Measurements from ENCODE around the gene TMEM184C. TPM values are rescaled to one million over a fixed set of nuclear protein-coding genes. Genes with fewer than 3 reads are reported as not detected.

The TMEM184C gene
- polyA plus RNA-seq (2013, experiment 1 of 2; ENCODE audit: insufficient read length), result 25.3 TPM
- polyA plus RNA-seq (2013, experiment 2 of 2; ENCODE audit: insufficient read length), result 25.5 TPM

DNA sequence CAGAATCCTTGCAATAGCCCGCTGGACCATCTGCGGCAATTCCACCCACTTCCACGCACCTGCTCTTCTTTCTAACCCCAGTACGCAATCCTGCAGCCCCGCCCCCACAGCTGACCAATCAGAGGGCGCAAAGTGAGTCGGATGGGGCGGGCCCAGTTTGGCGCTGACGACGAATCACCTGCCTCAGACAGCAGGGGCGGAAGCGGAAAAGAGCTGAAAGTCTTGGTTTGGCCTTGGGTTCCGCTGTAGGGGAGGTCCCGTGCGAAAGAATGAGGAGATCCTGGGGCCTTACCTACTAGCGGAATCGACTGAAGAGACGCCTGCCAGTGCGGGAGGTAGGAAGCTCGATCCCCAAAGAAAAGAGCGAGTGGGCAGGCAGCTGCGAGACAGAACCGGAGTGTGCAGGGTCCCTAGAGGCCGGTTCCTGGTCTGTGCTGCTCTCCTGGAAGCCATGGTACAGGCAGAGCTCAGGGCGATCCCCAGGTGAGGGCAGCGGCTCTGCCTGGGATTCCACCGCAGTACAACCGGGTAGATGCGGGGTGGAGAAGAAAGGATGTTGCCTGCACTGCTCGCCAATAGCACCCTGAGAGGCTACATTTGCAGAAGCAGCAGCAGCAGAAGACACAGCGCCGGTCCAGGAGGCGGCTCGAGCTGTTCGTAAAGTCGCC is at the start of gene TMEM184C:
TMEM184C (plus strand) TSS at position 225 of the 668 bp plus-strand sequence. CDS start 560 bp downstream, outside the sequence.
- DNase-seq, result peak; percentile 94

DNA sequence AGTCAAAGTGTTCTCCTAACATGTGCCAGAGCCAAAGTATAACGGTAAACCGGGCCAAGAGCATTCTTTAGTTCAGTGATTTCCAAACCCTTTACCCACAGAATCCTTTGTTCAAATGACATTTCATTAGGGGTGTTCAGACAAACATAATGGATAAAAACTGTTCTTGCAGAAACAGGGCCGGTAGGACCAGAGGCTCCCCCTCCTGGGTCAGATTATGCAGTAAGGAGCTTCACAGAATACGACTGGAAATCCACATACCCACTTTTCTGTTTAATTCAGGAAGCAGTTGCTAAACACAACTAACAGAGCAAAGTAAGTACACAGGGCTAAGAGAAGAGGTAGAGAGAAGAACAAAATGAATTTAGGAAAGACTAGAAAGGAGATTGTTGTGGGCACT is 46.6 kb upstream of the TMEM184C start:
- no peak for DNase-seq

DNA sequence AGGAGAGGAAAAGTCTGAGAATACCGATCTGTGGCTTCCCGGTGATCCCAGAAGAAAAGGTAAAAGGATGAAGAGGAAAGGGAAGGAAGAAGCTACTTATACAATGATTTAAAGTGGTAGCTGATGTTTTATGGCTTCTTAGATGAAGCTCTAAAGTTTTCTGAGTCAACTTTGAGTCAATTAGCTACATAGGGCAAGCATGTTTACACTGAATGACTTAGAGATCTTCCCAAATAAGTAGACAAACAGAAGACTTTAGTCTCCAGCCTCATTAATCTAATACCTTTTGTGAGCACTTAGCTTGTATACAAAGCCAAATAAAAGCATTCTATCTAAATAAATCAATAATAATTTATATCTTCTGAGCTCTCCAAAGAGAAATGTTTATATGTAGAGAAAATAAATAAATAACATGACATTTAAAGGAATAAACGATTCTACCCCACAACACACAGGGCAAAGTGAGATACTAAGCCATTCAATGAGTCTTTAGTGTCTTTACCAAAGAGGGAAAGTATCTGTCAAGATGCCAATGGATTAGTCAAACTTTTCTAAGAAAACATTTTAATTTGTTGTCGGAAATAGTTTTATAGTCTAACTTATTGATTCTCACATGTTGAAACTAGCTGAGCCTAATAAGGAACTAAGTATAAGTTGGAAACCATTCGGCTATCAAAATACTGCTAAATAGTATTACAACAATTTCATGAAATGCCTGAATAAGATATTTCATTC is 46.0 kb upstream of the TMEM184C start:
- DNase-seq, result no peak

DNA sequence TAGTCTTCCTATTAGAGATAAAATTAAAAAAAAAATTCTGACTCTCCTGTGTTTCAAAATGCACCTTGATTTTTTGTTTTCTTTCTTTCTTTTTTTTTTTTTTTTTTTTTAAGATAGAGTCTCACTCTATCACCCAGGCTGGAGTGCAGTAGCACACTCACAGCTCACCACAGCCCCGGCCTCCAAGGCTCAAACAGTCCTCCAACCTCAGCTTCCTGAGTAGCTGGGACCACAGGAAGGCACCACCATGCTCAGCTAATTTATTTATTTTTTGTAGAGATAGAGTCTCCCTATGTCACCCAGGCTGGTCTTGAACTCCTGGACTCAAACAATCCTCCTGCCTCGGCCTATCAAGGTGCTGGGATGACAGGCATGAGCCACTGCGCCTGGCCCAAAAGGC is 41.1 kb upstream of the TMEM184C start:
- DNase-seq, result no peak

DNA sequence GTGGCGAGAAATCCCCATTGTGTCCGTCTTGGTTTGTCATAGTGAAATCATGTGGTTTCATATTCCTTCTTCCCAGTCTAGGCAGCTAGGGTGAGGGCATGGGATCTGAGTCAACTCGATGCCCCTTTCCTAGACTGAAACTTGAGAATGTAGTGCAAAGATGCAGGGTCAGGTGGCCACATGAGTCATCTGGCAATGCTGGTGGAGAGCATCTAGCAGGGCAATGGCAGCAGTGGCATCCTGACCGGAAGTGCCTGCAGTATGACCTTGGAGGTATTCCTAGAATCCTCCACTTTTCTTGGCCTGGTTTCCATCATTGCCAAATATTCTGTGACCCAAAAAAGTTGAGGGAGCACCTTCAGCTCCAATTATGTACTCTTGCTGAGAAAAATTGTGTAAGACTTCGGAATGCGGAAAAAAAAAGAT is 39.1 kb upstream of the TMEM184C start:
- peak; percentile 76 for DNase-seq

DNA sequence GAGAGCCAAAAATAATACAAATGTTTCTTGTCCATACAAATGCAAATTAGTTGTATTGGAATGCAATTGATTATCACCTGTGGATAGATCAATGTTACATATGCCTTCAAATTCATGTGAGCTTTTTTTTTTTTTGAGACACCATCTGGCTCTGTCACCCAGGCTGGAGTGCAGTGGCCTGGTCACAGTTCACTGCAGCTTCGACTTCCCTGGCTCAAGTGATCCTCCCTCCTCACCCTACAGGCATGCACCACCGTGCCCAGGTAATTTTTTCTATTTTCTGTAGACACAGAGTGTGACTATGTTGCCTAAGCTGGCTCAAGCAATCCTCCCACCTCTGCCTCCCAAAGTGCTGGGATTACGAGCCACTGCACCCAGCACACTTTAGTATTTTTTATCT is 38.6 kb upstream of the TMEM184C start:
- DNase-seq, result no peak

DNA sequence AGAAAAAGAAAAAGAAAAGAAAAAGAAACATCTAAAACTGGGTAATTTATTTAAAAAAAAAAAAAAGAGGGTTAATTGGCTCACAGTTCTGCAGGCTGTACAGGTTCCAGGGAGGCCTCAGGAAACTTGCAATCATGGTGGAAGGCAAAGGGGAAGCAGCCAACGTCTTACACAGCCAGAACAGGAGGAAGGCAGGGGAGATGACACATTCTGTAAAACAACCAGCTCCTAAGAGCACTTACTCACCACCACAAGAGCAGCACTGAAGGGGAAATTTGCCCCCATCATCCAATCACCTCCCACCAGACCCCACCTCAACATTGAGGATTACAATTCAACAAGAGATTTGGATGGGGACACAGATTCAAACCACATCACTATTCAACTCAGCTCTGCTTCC is 36.8 kb upstream of the TMEM184C start:
- DNase-seq, result no peak

DNA sequence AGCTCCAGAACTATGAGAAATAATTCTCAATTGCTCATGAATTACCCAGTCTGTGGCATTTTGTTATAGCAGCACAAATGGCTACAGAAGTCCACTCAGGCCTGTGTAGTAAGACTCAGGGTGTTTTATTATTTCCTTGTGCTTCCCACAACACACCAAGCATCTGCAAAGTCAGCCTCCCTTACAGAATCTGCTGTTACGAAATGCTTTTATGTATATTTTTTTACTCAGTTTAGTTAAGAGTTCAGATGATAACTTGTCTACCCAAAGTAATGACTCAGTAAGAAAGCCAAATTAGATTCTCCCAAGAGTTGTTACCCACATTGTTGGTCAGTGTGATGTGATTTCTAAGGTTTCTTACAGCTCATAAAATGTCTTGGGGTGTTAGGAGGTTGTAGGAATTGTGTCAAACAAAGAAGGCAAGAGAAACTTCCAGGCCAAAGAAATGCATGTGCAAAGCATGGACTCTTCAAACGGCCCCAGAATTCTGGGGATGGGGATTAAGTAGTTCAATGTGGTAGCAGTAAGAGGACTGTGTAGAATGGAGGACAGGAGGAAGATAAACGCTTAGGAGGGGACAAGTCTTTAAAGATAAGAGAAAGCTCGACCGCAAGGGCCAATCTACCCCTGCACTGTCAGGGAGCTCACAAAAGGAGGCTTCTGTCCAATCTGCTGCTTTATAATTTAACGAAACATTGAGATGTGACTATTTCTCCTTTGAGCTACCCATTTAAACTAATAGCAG is 35.4 kb upstream of the TMEM184C start:
- peak; percentile 38 for DNase-seq

DNA sequence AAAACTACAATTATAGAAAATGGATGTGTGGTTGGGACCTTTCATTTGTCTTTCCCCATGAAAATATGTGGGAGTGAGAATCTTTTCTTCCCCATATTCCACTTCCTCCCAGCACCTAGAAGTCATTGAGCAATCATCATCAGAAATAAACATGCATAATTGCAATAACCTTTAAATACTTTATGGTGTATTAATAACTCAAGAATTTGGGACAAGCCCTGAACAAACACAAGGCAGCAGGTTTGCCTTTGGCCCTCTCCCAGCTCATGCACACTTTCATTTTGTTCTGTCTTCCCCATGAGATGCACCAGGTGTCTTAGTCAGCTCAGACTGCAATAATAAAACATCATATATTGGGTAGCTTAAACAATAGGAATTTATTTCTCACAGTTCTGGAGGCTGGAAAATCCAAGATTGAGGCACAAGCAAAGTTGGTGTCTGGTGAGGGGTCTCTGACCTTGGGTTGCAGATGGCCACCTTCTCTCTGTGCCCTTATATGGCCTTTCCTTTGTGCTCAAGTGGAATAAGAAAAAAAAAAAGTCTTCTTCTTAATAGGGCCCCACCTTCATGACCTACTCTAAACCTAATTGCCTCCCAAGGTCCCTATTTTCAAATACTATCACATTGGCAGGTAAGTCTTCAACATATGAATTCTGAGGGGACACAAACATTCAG is 34.7 kb upstream of the TMEM184C start:
- DNase-seq, result no peak

DNA sequence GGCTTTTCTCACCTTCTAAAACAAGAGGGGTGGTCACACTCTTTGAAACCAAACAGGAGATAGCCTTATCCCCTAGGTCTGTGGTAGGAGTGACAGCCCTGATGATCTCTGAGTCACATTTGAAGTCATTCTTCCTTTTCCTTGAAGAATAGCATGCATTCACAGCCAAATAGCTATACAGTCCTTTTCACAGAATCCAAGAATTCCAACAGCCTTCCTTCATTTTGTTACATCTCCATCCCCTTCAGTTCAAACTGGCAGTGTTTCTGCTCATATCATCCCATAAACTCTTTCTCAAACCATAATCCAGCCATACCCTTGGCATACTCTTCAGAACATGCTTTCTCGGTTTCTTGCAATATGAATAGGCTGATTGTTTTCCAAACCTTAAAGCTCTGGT is 33.3 kb upstream of the TMEM184C start:
- no peak for DNase-seq

DNA sequence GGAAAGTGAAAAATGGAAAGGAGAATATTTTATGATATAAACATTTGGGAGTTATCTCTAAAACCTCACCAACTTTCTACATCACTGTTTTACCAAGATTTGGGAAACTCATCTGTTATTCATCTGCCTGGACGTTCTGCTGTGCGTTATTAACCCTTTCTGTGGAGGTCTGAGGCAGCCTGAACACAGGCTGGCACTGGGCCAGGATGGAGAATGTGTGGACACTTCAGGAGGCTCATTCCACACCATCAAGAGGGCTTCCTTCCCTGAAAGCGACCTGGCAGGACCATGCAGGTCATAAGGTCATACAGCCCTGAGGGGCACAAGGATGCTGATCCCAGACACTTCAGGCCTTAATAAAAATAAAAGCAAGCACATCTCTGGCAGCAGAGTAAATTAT is 31.2 kb upstream of the TMEM184C start:
- no peak for DNase-seq

DNA sequence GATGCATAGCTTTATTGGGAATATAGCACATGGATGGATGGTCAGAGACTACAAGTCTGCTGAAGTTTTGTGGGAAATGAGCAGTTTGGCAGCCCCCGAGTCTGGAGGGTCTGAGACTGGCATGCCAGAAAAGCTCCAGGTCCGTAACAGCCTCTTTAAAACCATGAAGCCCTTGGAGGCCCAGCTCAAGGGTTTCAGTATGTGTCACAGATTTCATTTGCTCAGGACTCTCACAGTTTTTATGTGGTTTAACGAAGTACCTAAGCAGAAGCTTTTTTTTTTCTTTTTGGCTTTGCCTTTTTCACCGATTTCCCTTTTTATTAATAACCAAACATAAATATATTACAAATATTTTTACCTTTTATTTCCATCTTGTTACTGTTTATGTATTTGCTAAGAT is 30.6 kb upstream of the TMEM184C start:
- no peak for DNase-seq

DNA sequence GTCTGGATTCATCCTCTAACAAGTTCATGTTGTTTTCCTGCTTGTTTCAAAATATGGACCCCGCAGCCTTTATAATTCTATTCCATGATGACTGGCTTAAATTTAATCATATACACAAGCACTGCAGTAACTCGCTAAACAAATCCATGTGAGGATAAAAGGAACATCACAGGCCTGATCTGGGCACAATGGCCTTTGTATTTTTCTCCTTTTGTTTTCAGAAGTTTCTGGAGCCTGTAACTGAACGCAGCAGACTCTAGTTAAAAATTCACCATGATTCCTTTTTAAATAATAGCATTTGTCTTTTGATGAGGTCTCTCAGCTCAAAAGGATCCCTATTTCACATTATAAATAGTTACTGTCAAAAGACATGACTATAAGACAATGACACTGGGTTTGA is 30.2 kb upstream of the TMEM184C start:
- no peak for DNase-seq

DNA sequence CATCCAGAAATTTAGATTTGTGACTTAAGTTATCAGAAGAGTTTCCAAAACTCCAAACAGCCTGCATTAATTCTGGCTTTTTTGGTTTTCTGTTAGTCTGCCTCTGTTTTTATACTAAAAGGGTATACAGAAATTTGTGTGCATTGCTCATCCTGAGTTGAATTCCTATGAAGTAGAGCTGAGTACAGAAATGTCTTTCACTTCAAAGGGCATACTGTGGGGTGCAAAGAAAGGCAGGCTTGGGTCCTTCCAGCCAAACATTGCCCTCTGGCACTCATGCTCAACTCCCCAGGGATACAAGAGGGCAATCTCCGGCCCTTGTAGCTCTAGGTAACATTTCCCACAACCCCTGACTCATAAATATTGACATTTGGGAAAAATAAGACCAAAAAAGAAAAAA is 27.6 kb upstream of the TMEM184C start:
- no peak for DNase-seq

DNA sequence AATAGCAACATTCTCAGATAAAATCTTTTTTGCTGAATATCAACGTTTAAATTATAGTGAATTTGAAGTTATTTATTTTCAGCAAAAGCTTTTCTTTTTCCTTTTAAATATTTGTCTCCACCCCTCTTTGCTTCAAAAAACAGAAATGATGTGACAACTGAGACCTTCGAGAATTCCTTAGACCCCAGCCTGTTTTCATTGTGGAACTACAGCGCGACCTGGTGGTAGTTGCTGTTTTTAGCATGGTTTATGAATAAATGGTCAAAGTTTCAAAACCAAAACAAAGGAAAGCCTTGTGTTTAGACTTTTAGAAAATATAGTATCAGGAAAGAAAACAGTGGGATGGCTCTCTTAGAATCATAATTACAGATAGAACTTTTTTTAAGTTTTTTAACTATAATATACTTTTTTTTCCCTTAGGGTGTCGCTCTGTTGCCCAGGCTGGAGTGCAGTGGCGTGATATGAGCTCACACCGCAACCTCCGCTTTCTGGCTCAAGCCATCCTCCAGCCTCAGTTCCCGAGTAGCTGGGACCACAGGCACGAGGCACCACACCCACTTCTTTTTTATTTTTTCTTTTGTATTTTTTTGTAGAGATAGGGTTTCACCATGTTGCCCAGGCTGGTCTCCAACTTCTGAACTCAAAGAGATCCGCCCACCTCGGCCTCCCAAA is 26.8 kb upstream of the TMEM184C start:
- DNase-seq, result peak; percentile 79

DNA sequence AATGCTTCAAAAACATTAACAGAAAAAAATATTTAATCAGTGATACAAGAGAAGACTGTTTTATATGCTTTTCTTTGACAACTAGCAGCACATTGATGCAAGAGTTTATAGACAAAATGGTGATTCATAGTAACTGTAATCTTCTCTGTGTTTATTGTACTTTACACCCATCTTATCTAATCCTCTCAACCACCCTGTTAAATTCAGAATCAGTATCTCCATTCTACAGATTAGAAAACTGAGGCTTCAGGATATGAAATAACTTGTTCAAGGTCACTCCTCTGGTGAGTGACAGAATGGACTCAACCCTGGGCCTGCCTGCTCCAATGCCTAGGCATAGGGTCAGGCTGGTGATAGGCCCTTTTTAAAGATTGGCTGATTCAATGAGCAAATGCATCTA is 26.1 kb upstream of the TMEM184C start:
- no peak for DNase-seq

DNA sequence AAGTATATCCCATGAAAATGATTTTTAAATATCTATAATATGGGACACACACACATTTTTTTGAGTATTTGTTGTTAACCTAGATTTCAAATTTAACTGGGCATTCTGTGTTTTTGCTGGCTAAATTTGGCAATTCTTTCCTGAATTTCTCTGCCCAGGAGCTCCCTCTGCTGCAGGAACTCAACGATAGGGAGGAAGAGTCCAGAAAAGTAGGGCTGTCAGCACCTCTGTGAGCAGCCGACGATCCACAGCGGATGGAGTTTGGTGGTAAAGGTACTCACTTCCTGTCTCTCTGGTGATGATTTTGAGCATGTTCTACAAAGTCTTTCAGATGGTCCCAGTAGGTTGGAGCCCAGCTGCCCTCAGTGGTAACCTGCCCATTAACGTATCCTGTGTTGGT is 23.1 kb upstream of the TMEM184C start:
- no peak for DNase-seq

DNA sequence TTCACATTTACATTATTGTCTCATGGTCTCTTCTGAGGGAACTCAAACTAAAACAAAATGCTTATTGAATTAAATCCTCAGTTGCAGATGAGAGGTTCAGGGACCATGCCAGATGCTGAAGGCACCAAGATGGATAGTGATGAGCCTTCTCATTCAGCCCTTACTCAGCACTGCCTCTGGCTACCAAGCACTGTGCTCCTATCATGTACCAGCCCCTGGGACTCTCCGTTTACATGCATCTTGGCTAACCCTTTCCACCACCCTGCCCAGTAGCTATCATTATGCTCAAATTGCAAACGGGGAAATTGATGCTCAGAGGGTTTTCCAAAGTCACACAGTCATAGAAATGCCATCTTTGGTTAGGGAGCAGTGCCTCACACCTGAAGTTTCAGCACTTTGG is 22.6 kb upstream of the TMEM184C start:
- no peak for DNase-seq

DNA sequence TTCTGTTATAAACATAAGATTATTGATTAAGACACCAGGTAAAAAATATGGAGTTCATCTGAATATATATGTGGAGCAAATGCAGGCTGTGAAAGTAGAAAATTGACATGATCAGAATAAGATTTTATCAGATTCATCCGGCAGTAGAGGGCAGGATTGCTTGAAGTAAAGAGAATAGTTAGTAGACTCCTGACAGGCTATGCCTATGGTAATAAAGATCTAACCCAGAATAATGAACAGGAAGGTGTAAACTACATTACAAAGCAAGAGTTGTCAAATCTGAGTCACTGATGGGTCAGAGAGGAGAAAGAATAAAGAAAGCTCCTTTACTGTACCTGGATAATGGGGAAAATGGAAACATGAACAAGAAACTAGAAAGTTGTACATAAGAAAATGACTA is 20.8 kb upstream of the TMEM184C start:
- DNase-seq, result no peak

DNA sequence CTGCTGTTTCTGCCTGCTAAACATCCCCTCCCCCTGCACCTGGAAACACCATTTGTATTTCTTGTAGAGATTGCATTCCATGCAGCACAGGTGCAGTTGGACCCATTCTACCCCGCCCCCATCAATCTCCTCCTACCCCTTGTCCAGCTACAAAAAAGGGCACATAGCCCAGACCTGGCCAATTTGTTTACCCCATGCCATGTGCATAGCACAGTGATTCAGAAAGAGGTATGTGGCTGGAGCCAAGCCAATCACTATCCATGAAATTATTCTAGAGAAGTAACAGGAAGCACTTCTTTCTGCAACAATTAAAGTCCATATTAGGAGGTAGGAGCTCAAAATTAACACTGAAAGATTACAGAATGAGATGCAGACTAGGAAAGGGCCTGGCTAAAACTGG is 20.2 kb upstream of the TMEM184C start:
- peak; percentile 82 for DNase-seq

DNA sequence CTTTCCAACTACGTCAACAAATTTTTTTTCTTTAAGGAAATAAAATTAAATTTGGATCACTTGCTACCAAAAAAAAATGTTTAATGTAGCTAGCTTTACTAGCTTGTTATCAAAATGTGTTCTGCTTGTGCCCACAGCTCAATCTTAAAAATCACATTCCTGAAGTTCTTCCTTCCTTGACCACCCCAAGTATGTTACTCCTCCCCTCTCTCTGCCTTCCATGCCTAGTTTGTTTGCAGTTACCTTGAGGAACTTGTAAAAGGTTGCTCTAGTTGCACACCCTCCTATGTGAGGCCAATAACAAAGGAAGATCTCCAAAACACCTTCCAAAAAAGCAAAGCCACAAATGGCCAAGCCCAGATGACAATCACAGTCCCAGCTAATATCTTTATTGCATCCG is 19.6 kb upstream of the TMEM184C start:
- DNase-seq, result no peak

DNA sequence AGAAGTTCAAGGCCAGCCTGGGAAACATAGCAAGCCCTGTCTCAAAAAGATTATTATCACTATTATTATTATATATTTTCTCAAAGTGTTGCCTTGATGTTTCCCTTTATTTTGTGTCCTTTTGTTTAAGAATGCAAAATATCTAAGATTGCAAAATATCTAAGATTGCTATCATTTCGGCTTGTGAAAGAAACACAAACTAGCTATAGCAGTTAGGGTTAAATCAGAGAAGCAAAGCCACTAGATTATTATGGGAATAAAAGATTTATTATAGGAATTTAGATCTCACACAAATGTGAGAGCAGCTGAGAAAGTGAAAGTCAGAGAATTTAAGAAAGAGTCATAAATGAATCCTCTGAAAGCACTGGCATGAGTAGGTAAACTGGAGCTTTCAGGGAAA is 18.0 kb upstream of the TMEM184C start:
- no peak for DNase-seq
